Measurements from ENCODE around the gene NFIC.

The NFIC gene

DNA sequence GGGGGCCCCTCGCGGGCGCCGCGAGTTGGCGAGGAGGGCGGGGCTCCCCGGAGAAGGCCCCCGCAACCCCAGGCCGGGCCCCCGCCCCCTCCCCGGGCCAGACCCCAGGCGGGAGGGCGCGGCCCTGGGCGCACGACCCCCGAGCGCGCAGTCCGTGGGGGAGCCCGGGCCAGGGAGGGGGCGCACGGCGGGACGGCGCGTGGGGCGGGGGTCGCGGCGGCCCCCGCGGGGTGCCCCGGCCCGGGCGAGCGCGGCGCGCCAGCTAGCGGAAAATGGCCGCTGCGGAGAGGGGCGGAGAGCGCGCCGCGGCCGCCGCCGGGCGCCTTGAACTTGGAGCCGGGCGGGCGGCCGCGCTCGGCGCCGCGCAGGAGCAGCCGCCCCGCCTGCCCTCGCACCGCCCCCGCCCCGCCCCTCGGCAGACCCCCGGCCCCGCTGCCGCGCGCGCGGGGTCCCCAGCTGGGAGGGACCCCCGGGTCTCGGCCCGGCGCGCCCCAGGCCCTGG lies 6.4 kb upstream of the NFIC start:
- peak; percentile 25 for DNase-seq

DNA sequence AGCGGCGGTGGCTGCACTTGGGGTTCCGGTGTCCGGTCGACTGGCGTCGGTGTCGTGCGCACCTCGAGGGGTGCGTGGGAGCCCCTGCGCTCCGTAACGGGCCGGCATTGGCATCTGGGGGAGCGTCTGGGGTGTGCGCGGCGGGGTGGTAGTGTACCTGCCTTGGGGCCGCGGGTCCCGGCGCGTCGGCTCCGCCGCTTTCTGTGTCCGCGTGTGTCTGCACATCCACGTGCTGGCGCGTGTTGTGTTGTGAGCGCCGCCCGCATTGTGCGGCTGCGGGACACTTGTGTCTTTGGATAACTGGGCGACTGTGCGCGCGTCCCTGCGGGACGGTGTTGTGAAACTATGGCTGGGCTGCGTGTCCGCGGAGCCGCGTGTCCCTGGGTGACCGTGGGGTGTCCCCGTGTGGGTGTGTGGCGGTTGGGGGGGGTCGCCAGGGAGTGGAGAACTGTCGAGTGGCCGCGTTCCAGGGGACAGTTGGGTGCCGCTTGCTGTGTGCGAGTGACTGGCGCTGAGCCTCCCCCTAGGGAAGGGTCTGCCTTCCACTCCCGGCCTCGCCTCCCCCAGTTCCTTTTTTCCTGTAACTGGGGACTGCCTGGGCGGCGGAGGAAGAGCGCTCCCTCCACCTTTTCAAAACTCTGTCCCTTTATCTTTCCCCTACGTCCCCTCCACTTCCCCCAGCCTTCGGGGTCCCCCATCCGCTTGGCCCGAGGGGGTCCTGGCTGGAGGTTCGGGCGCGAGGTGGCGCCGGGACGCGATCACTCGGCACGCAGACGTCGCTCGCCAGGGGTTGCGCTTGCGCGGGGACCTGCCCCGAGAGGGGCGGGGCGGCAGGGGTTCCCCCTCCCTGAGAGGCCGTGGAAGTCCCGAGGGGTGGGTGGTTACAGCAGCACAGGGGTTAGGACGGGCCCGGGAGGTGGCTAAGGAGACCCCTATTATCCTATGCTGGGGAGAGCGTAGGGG lies 5.7 kb upstream of the NFIC start:
- DNase-seq = peak; percentile 37

DNA sequence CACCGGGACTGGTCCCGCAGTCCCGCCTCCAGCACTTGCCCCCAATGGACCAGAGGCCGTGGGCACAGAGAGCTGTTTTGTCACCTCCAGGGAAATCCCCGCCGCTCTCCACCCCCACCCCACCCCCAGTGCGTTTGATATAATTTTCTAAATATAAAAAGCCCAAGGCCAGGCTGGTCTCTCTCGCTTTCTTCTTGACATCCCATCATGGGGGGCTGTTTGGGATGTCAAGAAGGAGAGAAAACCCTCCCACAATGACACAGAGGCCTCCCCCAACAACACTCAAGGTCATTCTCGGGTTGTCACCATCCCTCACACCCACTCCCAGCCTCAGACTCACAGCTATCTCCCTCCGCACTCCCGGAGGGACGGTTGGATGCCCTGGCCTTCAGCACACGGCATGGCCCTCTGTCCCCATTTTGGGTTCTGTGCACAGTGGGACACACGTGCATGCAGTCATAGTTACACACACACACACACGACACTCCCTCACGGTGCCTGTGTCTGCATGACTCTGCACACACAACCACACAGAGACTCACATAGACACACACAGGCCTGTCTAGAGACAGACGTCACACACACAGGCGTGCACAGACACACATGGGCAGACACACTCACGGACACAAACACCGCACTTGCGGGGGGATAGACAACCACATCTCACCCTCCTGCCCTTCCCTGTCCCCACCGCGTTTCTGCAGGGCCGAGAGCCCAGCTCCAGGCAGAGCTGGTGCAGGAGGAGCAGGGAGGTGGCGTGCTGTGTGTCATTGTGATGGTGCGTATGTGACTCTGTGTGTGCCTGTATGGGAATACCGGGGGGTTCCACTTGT lies 4.8 kb upstream of the NFIC start:
- DNase-seq = no peak

- no peak for DNase-seq
Observed at GRCh38 chr19:3362217-3362906, 4.0 kb upstream of the NFIC start.

- DNase-seq = no peak
Observed at GRCh38 chr19:3363841-3364500, 2.4 kb upstream of the NFIC start.

GRCh38 chr19:3364501-3364858 lies 1.9 kb upstream of the NFIC start:
- no peak for DNase-seq

DNA sequence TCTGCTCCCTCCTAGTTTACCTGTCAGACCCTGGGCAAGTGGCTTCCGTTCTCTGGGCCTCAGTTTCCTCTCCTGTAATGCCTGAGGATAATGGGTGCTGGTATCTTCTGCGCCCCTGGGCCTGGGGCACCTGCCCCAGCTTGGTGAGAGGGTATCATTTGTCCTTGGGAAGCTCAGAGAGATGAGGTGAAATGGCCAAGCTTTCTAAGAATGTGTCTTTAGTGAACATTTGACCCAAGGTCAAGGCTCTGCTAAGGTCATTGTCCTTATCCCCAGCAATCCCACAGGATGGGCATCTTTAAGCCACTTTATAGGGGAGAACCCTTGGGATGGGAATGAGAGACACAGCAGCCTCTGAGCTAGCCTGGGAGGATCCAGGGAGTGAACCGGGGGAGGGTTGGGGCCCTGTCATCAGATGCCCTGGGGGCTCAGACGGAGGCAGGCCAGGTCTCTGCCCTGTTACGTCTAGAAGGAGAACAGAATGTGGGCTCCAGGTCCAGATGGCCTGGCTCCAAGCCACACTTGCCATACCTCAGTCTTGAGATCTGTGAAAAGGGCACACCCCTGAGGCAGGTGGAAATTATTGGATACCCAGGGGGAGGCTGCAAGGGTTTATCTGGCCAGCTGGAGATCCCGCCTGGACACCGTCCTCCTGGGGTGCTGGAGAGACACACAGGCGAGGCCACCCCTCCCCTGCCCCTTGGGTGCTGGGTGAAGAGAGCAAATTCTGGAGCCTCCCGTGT lies 1.1 kb upstream of the NFIC start:
- no peak for DNase-seq

- DNase-seq = peak; percentile 72
Observed at GRCh38 chr19:3366753-3367627, 607 bp downstream of the NFIC start.

DNA sequence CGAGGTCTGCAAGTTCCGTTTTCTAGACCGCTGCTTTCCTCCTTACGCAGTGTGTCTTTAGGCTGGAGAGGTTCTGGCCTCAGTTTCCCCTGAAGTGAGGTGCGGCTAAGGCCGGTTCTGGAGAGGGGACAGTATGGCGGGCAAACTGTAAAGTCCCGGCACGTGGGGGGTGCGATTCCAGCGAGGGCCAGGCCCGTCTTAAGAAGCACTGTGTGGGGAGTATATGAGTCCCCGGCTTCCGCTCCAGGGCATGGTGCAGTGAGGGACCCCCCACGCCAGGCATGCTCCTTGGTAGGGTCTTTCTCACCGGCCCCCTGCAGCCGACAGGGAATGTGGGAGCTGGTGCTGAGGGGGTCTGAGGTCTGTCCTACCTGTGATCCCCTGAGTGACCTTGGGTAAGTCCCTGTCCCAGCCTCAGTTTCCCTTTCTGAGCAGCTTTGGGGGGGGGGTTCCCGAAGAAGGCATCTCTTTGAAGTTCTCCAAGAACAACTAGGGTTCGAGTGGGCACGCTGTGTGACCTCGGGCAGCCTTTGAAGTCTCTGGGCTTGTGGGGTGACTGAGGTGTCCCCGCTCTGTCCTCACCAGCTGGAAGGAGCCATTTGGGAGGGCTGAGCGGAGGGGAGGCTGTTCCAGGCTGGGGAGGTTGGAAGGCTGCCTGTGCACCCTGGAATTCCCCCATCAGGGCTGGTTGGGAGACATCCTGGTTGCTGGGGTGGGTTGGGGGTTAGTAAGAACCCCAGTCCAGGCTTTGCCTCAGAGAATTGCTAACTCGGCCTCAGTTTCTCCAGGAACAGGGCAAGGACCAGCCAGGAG lies 1.5 kb downstream of the NFIC start:
- DNase-seq = no peak

GRCh38 chr19:3368441-3368795 lies 2.0 kb downstream of the NFIC start:
- no peak for DNase-seq

DNA sequence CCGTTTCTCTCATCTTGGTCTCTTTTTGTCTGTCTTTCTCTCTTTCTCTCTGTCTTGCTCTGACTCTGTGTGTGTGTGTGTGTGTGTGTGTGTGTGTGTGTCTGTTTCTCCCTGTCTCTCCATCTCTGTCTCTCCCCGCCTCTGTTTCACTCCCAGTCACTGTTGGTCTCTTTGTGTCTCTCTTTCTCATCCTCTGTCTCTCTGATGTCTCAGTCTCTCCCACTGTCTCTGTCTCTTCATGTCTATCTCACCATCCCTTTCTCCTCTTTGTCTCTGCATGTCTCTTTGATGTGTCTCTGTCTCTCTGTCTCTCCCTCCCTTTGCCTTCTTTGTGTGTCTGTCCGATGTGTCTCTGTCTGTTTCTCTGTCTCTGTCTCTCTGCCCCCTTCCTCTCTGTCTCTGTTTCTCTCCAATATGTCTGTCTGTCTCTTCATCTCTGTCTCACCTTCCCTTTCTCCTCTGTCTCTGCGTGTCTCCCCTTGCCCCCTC lies 2.5 kb downstream of the NFIC start:
- DNase-seq = no peak

GRCh38 chr19:3369337-3370213 lies 3.2 kb downstream of the NFIC start:
- DNase-seq = no peak

- no peak for DNase-seq
Observed at GRCh38 chr19:3370214-3370720, 3.9 kb downstream of the NFIC start.

GRCh38 chr19:3370728-3371591 lies 4.6 kb downstream of the NFIC start:
- no peak for DNase-seq

DNA sequence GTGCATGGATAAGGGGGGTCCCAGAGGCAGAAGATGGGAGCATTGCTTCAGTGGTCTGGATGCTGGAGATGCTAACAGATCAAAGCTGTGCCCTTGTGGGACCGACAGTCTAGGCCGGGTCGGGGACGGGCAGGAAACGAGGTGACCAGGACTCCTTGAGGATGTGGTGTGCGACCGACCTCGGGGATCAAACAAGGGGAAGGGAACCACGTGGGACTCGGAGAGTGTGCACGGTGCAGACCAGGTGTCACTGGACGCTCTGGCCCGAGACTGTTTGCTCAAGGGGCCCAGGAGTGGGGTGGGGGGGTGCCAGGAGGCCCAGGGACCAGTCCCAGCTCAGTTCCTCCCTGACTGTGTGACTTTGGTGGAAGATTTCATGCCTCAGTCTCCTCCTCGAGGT lies 6.0 kb downstream of the NFIC start:
- DNase-seq = no peak

- no peak for DNase-seq
Observed at GRCh38 chr19:3373971-3374368, 7.6 kb downstream of the NFIC start.

DNA sequence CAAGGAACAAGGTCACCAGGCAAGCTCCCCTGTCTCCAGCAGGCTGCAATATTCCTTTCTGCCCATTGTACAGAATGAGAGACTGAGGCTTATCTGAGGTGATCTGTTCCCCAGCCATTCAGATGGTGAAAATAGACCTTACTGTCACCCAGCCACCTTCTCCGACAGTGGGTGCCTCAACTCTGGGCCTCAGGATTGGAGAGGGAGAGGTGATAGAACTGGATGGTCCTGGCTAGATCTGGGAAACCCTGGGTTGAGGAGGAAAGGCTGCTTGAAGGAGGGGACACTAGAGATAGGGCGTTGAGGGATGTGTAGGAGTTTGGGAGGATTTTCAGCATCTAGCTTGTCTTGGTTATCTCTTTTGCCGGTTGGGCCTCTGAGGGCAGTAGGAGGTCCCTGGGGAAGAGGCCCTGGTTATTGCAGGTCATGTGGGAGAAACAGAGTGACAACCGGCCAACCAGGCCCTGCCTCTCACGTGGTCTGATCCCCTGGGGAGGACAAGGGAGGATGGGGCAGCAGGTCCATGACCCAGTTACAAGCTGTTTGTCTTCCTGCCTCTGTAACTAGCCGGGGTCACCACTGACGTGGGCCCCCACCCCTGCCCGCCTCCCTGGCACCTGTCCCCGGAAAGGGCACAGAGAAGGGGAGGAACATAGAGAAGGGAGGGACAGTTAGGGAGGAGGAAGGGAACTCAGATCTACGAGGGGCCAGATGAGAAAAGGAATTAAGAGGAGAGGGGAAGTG lies 8.2 kb downstream of the NFIC start:
- DNase-seq = no peak

Data from OCI-M1 (cell line).